Measurements from ENCODE around the gene FAM72C.
"Not testable (repeated sequence)": the region's sequence is repeated elsewhere in the genome, so short reads cannot be mapped to it uniquely, and the experiment has no call there.

GRCh38 chr1:143990699-143991098, 18.9 kb upstream of the FAM72C start:
- TF ChIP-seq POLR2A (IDR thresholded peaks at IDR 0.05; ENCODE audit: low read depth, low read length); CEBPB (IDR thresholded peaks at IDR 0.05; ENCODE audit: low read depth, low read length); RAD21 (IDR thresholded peaks at IDR 0.05; ENCODE audit: low read length); RCOR1 (IDR thresholded peaks at IDR 0.05; ENCODE audit: insufficient replicate concordance, low read length); MAFK (IDR thresholded peaks at IDR 0.05; ENCODE audit: low read depth, low read length); RFX5 (IDR thresholded peaks at IDR 0.05; ENCODE audit: low read depth, low read length); MXI1 (IDR thresholded peaks at IDR 0.05; ENCODE audit: borderline replicate concordance, low read depth, low read length); SMC3 (IDR thresholded peaks at IDR 0.05; ENCODE audit: low read depth, low read length): not testable (repeated sequence)
- TF ChIP-seq, protein P1, sequence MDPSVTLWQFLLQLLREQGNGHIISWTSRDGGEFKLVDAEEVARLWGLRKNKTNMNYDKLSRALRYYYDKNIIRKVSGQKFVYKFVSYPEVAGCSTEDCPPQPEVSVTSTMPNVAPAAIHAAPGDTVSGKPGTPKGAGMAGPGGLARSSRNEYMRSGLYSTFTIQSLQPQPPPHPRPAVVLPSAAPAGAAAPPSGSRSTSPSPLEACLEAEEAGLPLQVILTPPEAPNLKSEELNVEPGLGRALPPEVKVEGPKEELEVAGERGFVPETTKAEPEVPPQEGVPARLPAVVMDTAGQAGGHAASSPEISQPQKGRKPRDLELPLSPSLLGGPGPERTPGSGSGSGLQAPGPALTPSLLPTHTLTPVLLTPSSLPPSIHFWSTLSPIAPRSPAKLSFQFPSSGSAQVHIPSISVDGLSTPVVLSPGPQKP (IDR thresholded peaks at IDR 0.05; ENCODE audit: borderline replicate concordance, low read depth, low read length), result not testable (repeated sequence)
- TF ChIP-seq, protein P2, sequence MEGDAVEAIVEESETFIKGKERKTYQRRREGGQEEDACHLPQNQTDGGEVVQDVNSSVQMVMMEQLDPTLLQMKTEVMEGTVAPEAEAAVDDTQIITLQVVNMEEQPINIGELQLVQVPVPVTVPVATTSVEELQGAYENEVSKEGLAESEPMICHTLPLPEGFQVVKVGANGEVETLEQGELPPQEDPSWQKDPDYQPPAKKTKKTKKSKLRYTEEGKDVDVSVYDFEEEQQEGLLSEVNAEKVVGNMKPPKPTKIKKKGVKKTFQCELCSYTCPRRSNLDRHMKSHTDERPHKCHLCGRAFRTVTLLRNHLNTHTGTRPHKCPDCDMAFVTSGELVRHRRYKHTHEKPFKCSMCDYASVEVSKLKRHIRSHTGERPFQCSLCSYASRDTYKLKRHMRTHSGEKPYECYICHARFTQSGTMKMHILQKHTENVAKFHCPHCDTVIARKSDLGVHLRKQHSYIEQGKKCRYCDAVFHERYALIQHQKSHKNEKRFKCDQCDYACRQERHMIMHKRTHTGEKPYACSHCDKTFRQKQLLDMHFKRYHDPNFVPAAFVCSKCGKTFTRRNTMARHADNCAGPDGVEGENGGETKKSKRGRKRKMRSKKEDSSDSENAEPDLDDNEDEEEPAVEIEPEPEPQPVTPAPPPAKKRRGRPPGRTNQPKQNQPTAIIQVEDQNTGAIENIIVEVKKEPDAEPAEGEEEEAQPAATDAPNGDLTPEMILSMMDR (conservative IDR thresholded peaks at IDR 0.05; ENCODE audit: low read depth, low read length), result not testable (repeated sequence)
